SKM-1 (cell line): ENCODE data around the gene CHGA.

ENCODE experiments used
- DNase-seq: peaks from one replicate; lab custom pipeline; 2025; ENCODE audit not compliant: unreplicated experiment; lab: John Stamatoyannopoulos, UW

The CHGA gene

DNA sequence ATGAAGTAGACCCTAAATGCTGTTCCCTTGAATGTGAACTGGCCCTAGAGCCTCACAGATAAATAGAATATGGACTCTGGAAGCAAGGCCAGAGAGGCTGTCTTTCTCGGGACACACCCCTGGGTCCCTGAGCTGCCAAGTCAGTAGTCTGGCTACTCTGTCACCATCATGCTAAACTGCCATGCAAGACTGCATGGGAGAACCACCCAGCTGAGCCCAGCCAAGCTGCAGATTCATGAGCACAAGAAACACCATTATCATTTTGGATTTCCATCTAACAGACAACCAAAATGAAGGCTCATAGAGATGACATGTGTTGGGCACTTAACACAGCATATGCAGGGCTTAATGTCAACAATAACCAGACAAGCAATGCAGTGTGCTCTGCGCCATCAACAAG, 53.3 kb downstream of the CHGA start:
- DNase-seq, result no peak

DNA sequence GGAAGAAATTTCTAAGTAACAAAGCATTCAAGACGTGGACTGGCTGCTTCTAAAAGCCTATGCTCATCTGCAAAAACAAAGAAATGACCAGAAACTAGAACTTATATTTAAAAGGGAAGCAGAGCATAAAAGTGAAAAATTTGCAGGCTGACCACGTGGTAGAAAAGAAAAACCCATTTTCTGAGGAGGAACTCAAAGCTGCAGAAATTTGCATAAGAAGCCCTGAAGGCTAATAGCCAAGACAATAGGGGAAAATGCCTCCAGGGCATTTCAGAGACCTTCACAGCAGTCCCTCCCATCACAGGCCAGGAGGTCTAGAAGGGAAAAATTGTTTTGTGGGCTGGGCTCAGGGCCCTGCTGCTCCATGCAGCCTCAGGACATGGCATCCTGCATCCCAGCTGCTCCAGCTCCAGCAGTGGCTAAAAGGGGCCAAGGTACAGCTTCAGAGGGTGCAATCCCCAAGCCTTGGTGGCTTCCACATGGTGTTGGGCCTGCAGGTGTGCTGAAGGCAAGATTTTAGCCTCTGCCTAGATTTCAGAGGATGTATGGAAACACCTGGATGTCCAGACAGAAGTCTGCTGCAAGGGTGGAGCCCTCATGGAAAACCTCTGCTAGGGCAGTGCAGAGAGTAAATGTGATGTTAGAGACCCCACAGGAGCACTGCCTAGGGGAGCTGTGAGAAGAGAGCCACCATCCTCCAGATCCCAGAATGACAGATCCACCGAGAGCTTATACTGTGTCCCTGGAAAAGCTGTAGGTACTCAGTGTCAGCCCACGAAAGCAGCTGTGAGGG, 55.5 kb downstream of the CHGA start:
- DNase-seq, result no peak

DNA sequence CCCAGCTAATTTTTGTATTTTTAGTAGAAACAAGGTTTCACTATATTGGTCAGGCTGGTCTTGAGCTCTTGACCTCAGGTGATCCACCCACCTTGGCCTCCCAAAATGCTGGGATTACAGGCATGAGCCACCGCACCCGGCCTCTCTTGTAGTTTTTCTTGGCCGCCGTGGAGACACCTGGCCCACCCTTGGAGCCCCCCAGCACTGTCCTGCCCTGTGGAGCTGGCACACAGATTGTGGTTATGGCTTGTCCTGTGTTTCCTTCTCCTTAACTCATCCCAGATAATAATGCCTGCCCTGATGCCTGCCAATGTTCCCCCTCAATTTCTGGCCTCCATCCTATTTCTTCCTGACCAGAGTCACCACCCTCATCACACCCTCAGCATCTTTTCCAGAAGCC, 57.9 kb downstream of the CHGA start:
- DNase-seq, result no peak

DNA sequence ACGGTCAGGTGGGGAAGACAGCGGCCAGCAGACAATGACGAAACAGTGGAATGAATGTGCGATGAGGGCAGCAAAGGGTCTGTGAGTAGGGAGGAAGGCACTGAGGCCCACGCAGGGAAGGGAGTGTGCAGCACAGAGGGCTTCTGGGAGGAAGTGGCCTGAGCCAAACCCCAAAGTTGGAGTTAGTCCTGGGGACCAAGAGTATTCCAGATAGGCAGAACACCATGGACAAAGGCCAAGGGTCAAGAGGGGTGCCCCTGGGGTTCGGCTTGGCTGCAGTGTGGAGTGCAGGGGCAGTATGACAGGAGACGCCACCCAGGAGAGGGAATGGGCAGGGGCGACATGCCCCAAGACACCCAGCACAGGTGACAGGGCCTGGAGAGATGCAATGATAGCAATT, 58.8 kb downstream of the CHGA start:
- no peak for DNase-seq

DNA sequence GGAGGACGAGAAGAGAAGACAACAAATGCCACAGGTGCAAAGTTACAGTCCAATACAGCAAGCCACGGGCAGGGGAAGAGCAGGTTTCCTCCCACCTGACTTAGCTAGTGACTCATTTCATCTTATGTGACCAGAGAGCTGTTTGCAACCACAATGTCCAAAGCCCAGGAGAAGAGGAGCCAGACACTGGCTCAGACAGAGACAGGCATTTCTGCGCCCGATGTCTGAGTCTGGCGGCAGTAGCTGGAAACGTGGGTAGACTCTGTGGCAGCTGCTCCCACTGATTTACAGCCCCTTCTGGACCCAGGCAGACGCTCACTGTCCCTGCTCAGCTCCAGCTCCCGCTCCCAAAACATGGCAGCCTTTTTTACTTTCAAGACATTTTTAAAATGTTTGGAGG, 60.0 kb downstream of the CHGA start:
- DNase-seq, result no peak

- DNase-seq, result no peak
Measured at GRCh38 chr14:92984082-92984788, 61.3 kb downstream of the CHGA start.
